GM19043 (cell line): ENCODE measurements around the gene OR6N2.

Experiments
- ATAC-seq: cut with Tn5 transposase; IDR thresholded peaks from one replicate; pipeline ENCODE4 v1.9.1; 2021; ENCODE audit warnings: low read depth; ENCODE audit not compliant: unreplicated experiment

OR6N2 gene

GRCh38 chr1:158771950-158772866 lies 8.8 kb downstream of the OR6N2 start, which contains the start of gene OR6N1:
TSS of gene OR6N1 (minus strand) at chr1:158772195. CDS start at chr1:158766682, 5,513 bp downstream.
- no peak for ATAC-seq

- no peak for ATAC-seq
These were observed 26.6 kb downstream of the OR6N2 start, which contains the start of gene OR6K6 for GRCh38 chr1:158754420-158754819. TSS of gene OR6K6 (plus strand) at chr1:158754720. CDS start at chr1:158754888, 168 bp downstream.

- no peak for ATAC-seq
These were observed 28.8 kb downstream of the OR6N2 start for GRCh38 chr1:158752155-158752712.

GRCh38 chr1:158735848-158736247 lies 45.2 kb downstream of the OR6N2 start:
- ATAC-seq: no peak

GRCh38 chr1:158732524-158732923 lies 48.5 kb downstream of the OR6N2 start:
- no peak for ATAC-seq

GRCh38 chr1:158731707-158732106 lies 49.3 kb downstream of the OR6N2 start:
- ATAC-seq: no peak

GRCh38 chr1:158730453-158730852 lies 50.6 kb downstream of the OR6N2 start:
- no peak for ATAC-seq

- ATAC-seq: no peak
These were observed 52.3 kb downstream of the OR6N2 start for GRCh38 chr1:158728510-158729225.

- ATAC-seq: no peak
These were observed 56.6 kb downstream of the OR6N2 start for GRCh38 chr1:158724442-158724841.
